MM.1S (cell line): ENCODE data around the gene CDYL.

ENCODE experiments used
- EZH2 ChIP-seq: fragments of 300-600 bp; sonication (generic); optimal IDR thresholded peaks from 2 replicates; pipeline ENCODE3; 2017; ENCODE audit warnings: low read depth, mild to moderate bottlenecking, antibody characterized with exemption, low read length, mixed read lengths
- EZH2phosphoT487 ChIP-seq: fragments of 300-600 bp; sonication (generic); IDR thresholded peaks from 2 replicates; pipeline ENCODE4 v1.6.1; 2018; ENCODE audit warnings: antibody characterized with exemption, low read length
- TF ChIP-seq, protein P1 (sequence below): fragments of 300-600 bp; sonication (generic); IDR thresholded peaks from 2 replicates; pipeline ENCODE4 v1.5.1; 2016; ENCODE audit warnings: antibody characterized with exemption, low read length, mixed read lengths

DNA sequence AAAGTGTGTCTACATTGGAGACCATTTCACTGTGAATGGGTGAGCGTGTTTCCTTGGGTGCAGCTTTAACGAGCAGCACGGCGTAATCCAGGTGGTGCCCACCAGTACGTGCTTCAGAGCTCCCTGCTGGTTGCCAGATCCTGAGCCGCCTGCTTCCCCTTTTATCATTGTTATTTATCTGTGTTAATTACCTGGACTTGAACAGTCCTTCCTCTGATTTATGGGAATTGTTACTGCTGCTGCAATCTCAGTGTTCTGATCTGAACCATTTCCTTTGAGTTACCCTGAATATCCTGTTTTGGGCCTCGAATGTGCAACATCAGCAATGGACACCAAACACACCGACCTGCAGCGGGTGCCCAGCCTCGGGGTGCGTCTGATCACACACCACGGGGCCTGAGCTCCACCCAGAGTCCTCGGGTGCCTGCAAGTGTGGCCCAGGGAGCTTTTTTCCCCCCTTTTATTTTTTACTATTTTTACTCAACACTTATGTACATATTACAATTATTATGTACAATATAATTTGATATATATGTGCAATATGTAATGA is 146.4 kb downstream of the CDYL start:
- TF ChIP-seq, protein P1, sequence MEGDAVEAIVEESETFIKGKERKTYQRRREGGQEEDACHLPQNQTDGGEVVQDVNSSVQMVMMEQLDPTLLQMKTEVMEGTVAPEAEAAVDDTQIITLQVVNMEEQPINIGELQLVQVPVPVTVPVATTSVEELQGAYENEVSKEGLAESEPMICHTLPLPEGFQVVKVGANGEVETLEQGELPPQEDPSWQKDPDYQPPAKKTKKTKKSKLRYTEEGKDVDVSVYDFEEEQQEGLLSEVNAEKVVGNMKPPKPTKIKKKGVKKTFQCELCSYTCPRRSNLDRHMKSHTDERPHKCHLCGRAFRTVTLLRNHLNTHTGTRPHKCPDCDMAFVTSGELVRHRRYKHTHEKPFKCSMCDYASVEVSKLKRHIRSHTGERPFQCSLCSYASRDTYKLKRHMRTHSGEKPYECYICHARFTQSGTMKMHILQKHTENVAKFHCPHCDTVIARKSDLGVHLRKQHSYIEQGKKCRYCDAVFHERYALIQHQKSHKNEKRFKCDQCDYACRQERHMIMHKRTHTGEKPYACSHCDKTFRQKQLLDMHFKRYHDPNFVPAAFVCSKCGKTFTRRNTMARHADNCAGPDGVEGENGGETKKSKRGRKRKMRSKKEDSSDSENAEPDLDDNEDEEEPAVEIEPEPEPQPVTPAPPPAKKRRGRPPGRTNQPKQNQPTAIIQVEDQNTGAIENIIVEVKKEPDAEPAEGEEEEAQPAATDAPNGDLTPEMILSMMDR = no peak
- no peak for TF ChIP-seq EZH2
- TF ChIP-seq EZH2phosphoT487 = no peak
